SK-N-SH treated with all-trans-retinoic acid at 6 μM for 48 hours (cell line): ENCODE results near the gene PIK3CA.
"Not testable (repeated sequence)": the region's sequence is repeated elsewhere in the genome, so short reads cannot be mapped to it uniquely, and the experiment has no call there.

ENCODE experiments used
- ATAC-seq: fragments of 200-7000 bp; cut with Tn5 transposase; 3 replicates; pipeline ENCODE4 v1.9.1; 2020; ENCODE audit warnings: mild to moderate bottlenecking, moderate library complexity
- ARNTL ChIP-seq: fragments of 450-650 bp; formaldehyde crosslinking; IDR thresholded peaks from 2 replicates; pipeline ENCODE4 v1.5.0; 2020; ENCODE audit warnings: low read depth, mild to moderate bottlenecking, moderate library complexity, borderline replicate concordance
- BACH2 ChIP-seq: fragments of 250-450 bp; sonication (Bioruptor Pico); IDR thresholded peaks from 2 replicates; pipeline ENCODE4 v1.9.0; 2021; ENCODE audit warnings: mild to moderate bottlenecking, borderline replicate concordance
- CSDC2 ChIP-seq: fragments of 250-450 bp; sonication (Bioruptor Pico); IDR thresholded peaks from 2 replicates; pipeline ENCODE4 v1.5.0; 2020; ENCODE audit warnings: mild to moderate bottlenecking, moderate library complexity
- ESRRG ChIP-seq: fragments of 250-450 bp; sonication (Bioruptor Pico); IDR thresholded peaks from 2 replicates; pipeline ENCODE4 v1.6.1; 2021; ENCODE audit warnings: mild to moderate bottlenecking
- GLIS3 ChIP-seq: fragments of 250-450 bp; sonication (Bioruptor Pico); IDR thresholded peaks from 2 replicates; pipeline ENCODE4 v1.5.0; 2020; ENCODE audit warnings: mild to moderate bottlenecking, moderate library complexity
- ISL1 ChIP-seq: fragments of 250-450 bp; sonication (Bioruptor Pico); IDR thresholded peaks from 2 replicates; pipeline ENCODE4 v2.1.2; 2022; ENCODE audit warnings: mild to moderate bottlenecking, moderate library complexity
- PPARA ChIP-seq: fragments of 250-450 bp; sonication (Bioruptor Pico); IDR thresholded peaks from 2 replicates; pipeline ENCODE4 v1.5.0; 2020; ENCODE audit warnings: mild to moderate bottlenecking, borderline replicate concordance
- RARB ChIP-seq: fragments of 250-450 bp; sonication (Bioruptor Pico); IDR thresholded peaks from 2 replicates; pipeline ENCODE4 v1.8.0; 2021; ENCODE audit warnings: mild to moderate bottlenecking, moderate library complexity
- SNAI2 ChIP-seq: fragments of 250-450 bp; sonication (Bioruptor Pico); IDR thresholded peaks from 2 replicates; pipeline ENCODE4 v1.5.0; 2020; ENCODE audit warnings: mild to moderate bottlenecking, moderate library complexity
- TCF4 ChIP-seq: fragments of 250-450 bp; sonication (Bioruptor Pico); IDR thresholded peaks from 2 replicates; pipeline ENCODE4 v1.8.0; 2021; ENCODE audit warnings: mild to moderate bottlenecking, moderate library complexity, borderline replicate concordance
- TOX ChIP-seq: fragments of 250-450 bp; sonication (Bioruptor Pico); IDR thresholded peaks from 2 replicates; pipeline ENCODE4 v1.8.0; 2021; ENCODE audit warnings: mild to moderate bottlenecking, moderate library complexity, borderline replicate concordance
- ZC3H10 ChIP-seq: fragments of 250-450 bp; sonication (Bioruptor Pico); IDR thresholded peaks from 2 replicates; pipeline ENCODE4 v1.5.1; 2021; ENCODE audit warnings: mild to moderate bottlenecking, moderate library complexity
- ZFP3 ChIP-seq: fragments of 250-450 bp; sonication (Bioruptor Pico); IDR thresholded peaks from 2 replicates; pipeline ENCODE4 v1.5.0; 2020; ENCODE audit warnings: mild to moderate bottlenecking, moderate library complexity
- ZFP30 ChIP-seq: fragments of 450-650 bp; formaldehyde crosslinking; IDR thresholded peaks from 2 replicates; pipeline ENCODE4 v1.5.0; 2022; ENCODE audit warnings: mild to moderate bottlenecking, moderate library complexity
- ZNF565 ChIP-seq: fragments of 450-650 bp; formaldehyde crosslinking; conservative IDR thresholded peaks from 2 replicates; pipeline ENCODE4 v1.5.0; 2020; ENCODE audit warnings: low read depth, mild to moderate bottlenecking, moderate library complexity
- ZNF70 ChIP-seq: fragments of 450-650 bp; formaldehyde crosslinking; IDR thresholded peaks from 2 replicates; pipeline ENCODE4 v1.5.0; 2020; ENCODE audit warnings: mild to moderate bottlenecking, moderate library complexity
- ZNF8 ChIP-seq: fragments of 450-650 bp; formaldehyde crosslinking; IDR thresholded peaks from 2 replicates; pipeline ENCODE4 v1.5.0; 2020; ENCODE audit warnings: mild to moderate bottlenecking, moderate library complexity
- TF ChIP-seq, protein P1 (sequence below): fragments of 250-450 bp; sonication (Bioruptor Pico); IDR thresholded peaks from 2 replicates; pipeline ENCODE4 v1.8.0; 2021; ENCODE audit warnings: low read depth, mild to moderate bottlenecking, moderate library complexity, borderline replicate concordance
- TF ChIP-seq, protein P2 (sequence below): fragments of 250-450 bp; sonication (Bioruptor Pico); IDR thresholded peaks from 2 replicates; pipeline ENCODE4 v1.5.0; 2020; ENCODE audit warnings: mild to moderate bottlenecking, moderate library complexity

The PIK3CA gene

DNA sequence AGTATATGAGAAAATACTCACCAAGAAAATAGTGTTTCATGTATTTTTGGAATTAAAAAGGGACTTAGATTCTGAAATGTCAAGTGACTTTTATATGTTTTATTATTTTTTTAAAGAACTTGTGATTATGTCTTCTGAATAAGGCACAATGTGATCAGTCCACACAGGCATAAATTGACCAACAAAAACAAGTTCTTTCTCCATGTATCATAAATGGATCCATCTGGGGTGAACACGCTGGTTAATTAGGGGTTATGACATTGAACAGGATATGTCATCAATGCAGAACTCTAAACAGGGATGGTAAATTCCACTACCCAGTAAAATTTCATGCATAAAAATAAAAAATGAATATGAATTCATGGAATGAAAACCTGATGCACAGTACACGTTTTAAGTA lies 31.3 kb upstream of the PIK3CA start (continued):
- TF ChIP-seq, protein P1, sequence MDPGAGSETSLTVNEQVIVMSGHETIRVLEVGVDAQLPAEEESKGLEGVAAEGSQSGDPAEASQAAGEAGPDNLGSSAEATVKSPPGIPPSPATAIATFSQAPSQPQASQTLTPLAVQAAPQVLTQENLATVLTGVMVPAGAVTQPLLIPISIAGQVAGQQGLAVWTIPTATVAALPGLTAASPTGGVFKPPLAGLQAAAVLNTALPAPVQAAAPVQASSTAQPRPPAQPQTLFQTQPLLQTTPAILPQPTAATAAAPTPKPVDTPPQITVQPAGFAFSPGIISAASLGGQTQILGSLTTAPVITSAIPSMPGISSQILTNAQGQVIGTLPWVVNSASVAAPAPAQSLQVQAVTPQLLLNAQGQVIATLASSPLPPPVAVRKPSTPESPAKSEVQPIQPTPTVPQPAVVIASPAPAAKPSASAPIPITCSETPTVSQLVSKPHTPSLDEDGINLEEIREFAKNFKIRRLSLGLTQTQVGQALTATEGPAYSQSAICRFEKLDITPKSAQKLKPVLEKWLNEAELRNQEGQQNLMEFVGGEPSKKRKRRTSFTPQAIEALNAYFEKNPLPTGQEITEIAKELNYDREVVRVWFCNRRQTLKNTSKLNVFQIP (CRISPR knock-in tag) = no peak
- no peak for TF ChIP-seq ZNF8 (CRISPR knock-in tag)
- no peak for TF ChIP-seq ZNF70 (CRISPR knock-in tag)
- no peak for TF ChIP-seq ZFP30
- no peak for TF ChIP-seq ESRRG (CRISPR knock-in tag)
- no peak for TF ChIP-seq ISL1 (CRISPR knock-in tag)
- TF ChIP-seq ARNTL (CRISPR knock-in tag) = no peak
- TF ChIP-seq, all 23 proteins: peak for 0

DNA sequence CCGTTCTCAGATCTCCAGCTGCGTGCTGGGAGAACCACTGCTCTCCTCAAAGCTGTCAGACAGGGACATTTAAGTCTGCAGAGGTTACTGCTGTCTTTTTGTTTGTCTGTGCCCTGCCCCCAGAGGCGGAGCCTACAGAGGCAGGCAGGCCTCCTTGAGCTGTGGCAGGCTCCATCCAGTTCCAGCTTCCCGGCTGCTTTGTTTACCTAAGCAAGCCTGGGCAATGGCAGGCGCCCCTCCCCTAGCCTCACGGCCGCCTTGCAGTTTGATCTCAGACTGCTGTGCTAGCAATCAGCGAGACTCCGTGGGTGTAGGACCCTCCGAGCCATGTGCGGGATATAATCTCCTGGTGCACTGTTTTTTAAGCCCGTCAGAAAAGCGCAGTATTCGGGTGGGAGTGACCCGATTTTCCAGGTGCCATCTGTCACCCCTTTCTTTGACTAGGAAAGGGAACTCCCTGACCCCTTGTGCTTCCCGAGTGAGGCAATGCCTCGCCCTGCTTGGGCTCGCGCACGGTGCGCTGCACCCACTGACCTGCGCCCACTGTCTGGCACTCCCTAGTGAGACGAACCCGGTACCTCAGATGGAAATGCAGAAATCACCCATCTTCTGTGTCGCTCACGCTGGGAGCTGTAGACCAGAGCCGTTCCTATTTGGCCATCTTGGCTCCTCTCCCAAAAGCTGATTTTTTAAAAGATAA lies 15.8 kb upstream of the PIK3CA start:
- not testable (repeated sequence) for ATAC-seq

DNA sequence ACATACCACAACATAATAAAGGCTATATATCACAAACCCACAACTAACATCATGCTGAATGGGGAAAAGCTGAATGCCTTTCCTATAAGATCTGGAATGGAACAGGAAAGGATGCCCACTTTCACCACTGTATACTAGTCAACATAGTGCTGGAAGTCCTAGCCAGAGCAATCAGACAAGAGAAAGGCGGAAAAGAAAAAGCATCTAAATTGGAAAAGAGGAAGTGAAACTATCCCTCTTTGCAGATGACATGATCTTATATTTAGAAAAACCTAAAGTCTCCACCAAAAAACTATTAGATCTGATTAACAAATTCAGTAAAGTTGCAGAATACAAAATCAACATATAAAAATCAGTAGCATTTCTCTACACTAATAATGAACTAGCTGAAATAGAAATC lies 14.6 kb upstream of the PIK3CA start:
- ATAC-seq = no peak
- TF ChIP-seq GLIS3 (CRISPR knock-in tag) = no peak
- no peak for TF ChIP-seq TOX
- TF ChIP-seq BACH2 = no peak
- TF ChIP-seq CSDC2 = no peak
- TF ChIP-seq TCF4 (CRISPR knock-in tag) = no peak

DNA sequence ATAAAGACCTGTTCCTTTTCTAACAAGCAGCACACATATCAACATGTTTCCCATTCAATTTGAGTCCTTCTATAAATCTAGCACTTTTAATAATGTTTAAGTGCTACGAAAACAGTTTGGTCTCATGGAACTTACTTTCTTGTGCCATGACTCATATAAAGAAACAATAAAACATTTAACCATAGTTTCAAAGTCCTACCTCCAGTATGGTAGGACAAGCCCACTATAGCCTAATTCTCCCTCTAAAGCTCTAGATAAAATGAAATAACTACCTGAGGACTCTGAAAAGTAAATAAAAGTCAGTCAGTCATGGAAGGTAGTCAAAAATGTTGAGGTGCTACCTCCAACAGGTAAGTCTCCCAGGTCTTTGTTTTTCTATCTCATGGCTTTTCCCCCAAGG lies 12.0 kb upstream of the PIK3CA start:
- TF ChIP-seq, protein P2, sequence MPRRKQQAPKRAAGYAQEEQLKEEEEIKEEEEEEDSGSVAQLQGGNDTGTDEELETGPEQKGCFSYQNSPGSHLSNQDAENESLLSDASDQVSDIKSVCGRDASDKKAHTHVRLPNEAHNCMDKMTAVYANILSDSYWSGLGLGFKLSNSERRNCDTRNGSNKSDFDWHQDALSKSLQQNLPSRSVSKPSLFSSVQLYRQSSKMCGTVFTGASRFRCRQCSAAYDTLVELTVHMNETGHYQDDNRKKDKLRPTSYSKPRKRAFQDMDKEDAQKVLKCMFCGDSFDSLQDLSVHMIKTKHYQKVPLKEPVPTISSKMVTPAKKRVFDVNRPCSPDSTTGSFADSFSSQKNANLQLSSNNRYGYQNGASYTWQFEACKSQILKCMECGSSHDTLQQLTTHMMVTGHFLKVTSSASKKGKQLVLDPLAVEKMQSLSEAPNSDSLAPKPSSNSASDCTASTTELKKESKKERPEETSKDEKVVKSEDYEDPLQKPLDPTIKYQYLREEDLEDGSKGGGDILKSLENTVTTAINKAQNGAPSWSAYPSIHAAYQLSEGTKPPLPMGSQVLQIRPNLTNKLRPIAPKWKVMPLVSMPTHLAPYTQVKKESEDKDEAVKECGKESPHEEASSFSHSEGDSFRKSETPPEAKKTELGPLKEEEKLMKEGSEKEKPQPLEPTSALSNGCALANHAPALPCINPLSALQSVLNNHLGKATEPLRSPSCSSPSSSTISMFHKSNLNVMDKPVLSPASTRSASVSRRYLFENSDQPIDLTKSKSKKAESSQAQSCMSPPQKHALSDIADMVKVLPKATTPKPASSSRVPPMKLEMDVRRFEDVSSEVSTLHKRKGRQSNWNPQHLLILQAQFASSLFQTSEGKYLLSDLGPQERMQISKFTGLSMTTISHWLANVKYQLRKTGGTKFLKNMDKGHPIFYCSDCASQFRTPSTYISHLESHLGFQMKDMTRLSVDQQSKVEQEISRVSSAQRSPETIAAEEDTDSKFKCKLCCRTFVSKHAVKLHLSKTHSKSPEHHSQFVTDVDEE (CRISPR knock-in tag) = no peak
- TF ChIP-seq BACH2 = no peak
- TF ChIP-seq, protein P1 (CRISPR knock-in tag) = no peak
- ATAC-seq = no peak

DNA sequence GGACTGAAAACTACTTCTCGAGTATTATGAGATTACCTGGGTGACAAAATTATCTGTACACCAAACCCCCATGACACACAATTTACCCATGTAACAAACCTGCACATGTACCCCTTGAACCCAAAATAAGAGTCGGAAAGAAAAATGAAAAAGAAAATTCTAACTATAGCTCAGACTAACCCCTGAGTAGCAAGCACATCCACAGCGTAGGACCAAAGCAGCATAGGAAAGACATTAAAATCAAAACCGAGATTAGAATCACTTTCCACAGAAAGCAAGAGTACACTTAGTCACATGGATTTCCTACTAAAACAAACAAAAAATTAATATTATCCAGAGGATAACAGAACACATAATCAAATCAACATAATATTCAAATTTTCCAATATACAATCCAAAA lies 6.3 kb upstream of the PIK3CA start:
- TF ChIP-seq, protein P1 (CRISPR knock-in tag) = no peak
- TF ChIP-seq ZC3H10 = no peak
- TF ChIP-seq TOX = no peak
- TF ChIP-seq GLIS3 (CRISPR knock-in tag) = no peak
- no peak for TF ChIP-seq PPARA (CRISPR knock-in tag)
- TF ChIP-seq ESRRG (CRISPR knock-in tag) = no peak
- ATAC-seq = no peak

DNA sequence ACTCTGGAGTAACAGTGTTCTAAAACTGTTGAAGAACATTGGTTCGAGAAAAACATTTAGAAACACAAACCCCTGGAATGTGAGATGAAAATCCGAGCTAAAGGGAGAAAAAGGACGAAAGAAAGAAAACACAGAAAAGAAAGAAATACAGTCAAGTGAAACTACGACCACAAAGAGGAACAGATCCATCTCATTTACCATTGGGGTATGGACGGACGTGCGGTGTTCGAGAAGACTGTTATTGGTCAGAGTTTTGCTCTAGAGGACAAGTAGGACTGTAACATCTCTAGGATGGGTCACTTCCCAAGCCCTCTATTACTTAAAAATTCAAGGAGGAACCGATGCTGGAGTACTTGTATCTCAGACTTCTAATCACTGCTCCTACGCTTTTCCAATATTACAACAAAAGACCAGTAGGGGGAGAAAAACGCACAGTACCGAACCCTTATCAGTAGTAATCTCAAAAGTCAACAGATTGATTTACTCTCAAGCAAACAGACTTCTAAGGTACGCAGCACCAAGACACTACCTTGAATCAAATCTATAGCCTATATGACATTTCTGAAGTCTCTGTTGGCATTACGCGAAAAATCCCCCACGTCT lies 1.1 kb upstream of the PIK3CA start:
- peak; percentile 65 for ATAC-seq

More for the DNA sequence above, 1.1 kb upstream of the PIK3CA start:
- no peak for TF ChIP-seq ZNF565 (CRISPR knock-in tag)
- TF ChIP-seq ZFP3 (CRISPR knock-in tag) = peak; percentile 78; the same call in 1 of the 2 replicates
- TF ChIP-seq GLIS3 (CRISPR knock-in tag) = no peak
- TF ChIP-seq ARNTL (CRISPR knock-in tag) = no peak
- no peak for TF ChIP-seq SNAI2 (CRISPR knock-in tag)
- no peak for TF ChIP-seq RARB (CRISPR knock-in tag)
- TF ChIP-seq, protein P1 (CRISPR knock-in tag) = no peak
